Right lobe of liver (tissue), 6 donors: ENCODE results near the gene GAREM2. TPM values are rescaled to one million over a fixed set of nuclear protein-coding genes. Genes with fewer than 3 reads are reported as not detected.
A peak's percentile ranks its signal among the peaks of the same experiment; 100 is the strongest.

Experiments
- ATAC-seq, 4 donors: fragments of 200-7000 bp; cut with Tn5 transposase; one replicate each; pipeline ENCODE4 v1.9.1; 2020; ENCODE audit warnings: mild to moderate bottlenecking in 4 of 4, moderate library complexity in 4 of 4
- DNase-seq, 3 donors: peaks; one replicate each; pipeline ENCODE4 v3.0.0-alpha.2; 2020
- H3K27ac ChIP-seq, 3 donors: fragments of 200-600 bp; one replicate each; pipeline ENCODE4 v1.8.0; 2022
- H3K27me3 ChIP-seq, 2 donors: fragments of 200-600 bp; one replicate each; pipeline ENCODE4 v1.8.0; 2022
- H3K36me3 ChIP-seq, 4 donors: fragments of 200-600 bp; sonication (generic) in 1 of 4; one replicate each; pipeline versions ENCODE4 v1.5.1 to v1.8.0; 2017 to 2022; ENCODE audit warnings: control low read depth in 1 of 4
- H3K4me1 ChIP-seq, 4 donors: fragments of 200-600 bp; sonication (generic) in 1 of 4; one replicate each; pipeline versions ENCODE4 v1.5.1 to v1.8.0; 2017 to 2022; ENCODE audit warnings: control low read depth in 1 of 4
- H3K4me3 ChIP-seq, 3 donors: fragments of 200-600 bp; one replicate each; pipeline ENCODE4 v1.8.0; 2022
- H3K9me3 ChIP-seq, 4 donors: fragments of 200-600 bp; sonication (generic) in 1 of 4; one replicate each; pipeline versions ENCODE4 v1.5.1 to v1.8.0; 2017 to 2022; ENCODE audit warnings: control low read depth in 1 of 4
- POLR2A ChIP-seq: fragments of 450-650 bp; IDR thresholded peaks from one replicate; pipeline ENCODE4 v1.6.1; 2017; ENCODE audit warnings: antibody characterized with exemption, mild to moderate bottlenecking
- WGBS: methylation state at CpG from one replicate; pipeline ENCODE4 v1.1.6; 2018; ENCODE audit warnings: low coverage, low lambda C conversion rate; ENCODE audit not compliant: insufficient coverage; ENCODE audit errors: missing lambda C conversion rate; 5-methylcytosine and 5-hydroxymethylcytosine counted together
- intact Hi-C, 2 donors: fragments of 100-400 bp; cut with DNase I; formaldehyde crosslinking; loops; one replicate each; pipeline versions ENCODE4 v1.11.2 to v1.14.1; 2022
- total RNA-seq, 6 experiments: library from RNA; depleted of rRNA in 2 of 6; stranded (reverse); fragments of >200 nt in 2 of 6; fragmentation: NEBNext Ultra II Directional in 3 of 6; extraction: Animal tissue kit (Norgen Biotek cat#: 25700) in 3 of 6; gene quantifications; one replicate each; pipeline versions ENCODE4 v1.1.0 to v1.2.4, GENCODE V29; 2016 to 2023
- TF ChIP-seq, protein P1 (sequence below), 4 donors: fragments of 200-600 bp in 3 of 4; fragments of 450-650 bp in 1 of 4; IDR thresholded peaks; one replicate each; pipeline versions ENCODE4 v1.5.1 to v1.8.0; 2016 to 2022; ENCODE audit warnings: antibody characterized with exemption in 4 of 4, mild to moderate bottlenecking in 2 of 4
- donor health status: DM: no; HTN: yes; CAD: no.
- donor health status: DM: no; HTN: no; CAD: no.
- donor health status: DM: no; HTN: no; CAD: no.
- donor health status: DM: no; HTN: yes; CAD: no.
- donor health status: DM: no; HTN: yes; CAD: no.

The GAREM2 gene
- total RNA-seq, 6 experiments from 2014 or later: 0.11 to 0.34 (median 0.20) TPM; not detected in 1

DNA sequence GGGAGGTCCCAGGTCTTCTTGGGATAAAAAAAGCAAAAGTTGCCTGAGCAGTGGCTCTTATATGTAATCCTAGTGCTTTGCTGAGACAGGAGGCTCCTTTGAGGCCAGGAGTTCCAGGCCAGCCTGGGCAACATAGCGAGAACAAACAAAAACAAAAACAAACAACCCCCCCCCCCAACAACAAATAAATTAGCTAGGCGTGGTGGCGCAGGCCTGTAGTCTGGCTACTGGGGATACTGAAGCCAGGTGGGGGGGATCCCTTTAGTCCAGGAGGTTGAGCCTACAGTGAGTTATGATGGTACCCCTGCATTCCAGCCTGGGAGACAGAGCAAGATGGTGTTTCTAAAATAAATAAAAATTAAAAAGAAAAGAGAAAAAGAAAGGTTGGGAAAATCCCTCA, 5.4 kb downstream of the GAREM2 start:
- intact Hi-C loops: no loop called here
- ATAC-seq (no peak), DNase-seq (no peak)
- Histone ChIP-seq H3K36me3 (no peaks in the 10 kb centered on the region), H3K27ac (no peak overlapping the region), H3K27me3 (no peaks in the 10 kb centered on the region), H3K4me3 (no peak overlapping the region), H3K9me3 (no peaks in the 10 kb centered on the region), H3K4me1 (peaks cover 0 to 5% (median 0%) of the 10 kb centered on the region in 4 donors)
- TF ChIP-seq, protein P1, sequence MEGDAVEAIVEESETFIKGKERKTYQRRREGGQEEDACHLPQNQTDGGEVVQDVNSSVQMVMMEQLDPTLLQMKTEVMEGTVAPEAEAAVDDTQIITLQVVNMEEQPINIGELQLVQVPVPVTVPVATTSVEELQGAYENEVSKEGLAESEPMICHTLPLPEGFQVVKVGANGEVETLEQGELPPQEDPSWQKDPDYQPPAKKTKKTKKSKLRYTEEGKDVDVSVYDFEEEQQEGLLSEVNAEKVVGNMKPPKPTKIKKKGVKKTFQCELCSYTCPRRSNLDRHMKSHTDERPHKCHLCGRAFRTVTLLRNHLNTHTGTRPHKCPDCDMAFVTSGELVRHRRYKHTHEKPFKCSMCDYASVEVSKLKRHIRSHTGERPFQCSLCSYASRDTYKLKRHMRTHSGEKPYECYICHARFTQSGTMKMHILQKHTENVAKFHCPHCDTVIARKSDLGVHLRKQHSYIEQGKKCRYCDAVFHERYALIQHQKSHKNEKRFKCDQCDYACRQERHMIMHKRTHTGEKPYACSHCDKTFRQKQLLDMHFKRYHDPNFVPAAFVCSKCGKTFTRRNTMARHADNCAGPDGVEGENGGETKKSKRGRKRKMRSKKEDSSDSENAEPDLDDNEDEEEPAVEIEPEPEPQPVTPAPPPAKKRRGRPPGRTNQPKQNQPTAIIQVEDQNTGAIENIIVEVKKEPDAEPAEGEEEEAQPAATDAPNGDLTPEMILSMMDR (IDR thresholded peaks at IDR 0.05): no peak
- no peak for TF ChIP-seq POLR2A
- 97% methylated on average over 3 of the region's 3 CpGs for WGBS

DNA sequence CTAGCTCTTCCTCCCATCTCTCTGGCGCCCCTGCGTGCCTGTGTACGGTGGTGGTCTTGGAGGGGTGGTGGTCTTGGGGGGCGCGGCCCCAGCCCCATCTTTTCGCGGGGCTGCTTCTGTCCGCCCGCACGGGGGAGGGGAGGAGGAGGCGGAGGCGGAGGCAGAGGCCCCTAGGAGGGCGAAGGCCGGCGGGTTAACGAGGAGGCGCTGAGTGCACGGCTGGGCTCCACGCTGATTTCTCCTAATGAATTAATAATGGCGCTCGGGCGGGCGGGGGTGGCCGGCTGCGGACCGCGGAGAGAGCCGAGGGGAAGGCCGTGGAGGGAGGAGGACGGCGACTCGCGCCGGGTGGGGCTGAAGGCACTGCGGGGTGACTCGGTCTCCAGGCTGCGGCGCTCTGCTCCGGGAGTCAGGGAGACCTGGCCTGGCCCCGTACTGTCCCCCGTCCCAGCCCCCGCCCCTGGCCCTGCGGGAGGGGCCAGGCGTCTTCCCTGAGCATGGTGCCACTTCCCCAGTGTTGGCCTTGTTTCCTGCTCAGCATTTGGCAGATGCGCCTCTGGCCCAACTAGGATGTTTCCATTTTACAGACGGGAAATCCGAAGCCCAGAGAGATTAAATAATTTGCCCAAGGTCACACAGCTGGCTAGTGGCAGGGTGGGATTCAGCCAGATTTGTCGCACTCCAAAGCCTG, 6.0 kb downstream of the GAREM2 start:
- no peaks in the 10 kb centered on the region for H3K9me3 ChIP-seq
- no peak overlapping the region for H3K27ac ChIP-seq
- peak overlapping the region; percentile 34 to 51 (median 48) for H3K4me3 ChIP-seq
- no peak for TF ChIP-seq POLR2A
- TF ChIP-seq, protein P1 (IDR thresholded peaks at IDR 0.05): no peak
- no peaks in the 10 kb centered on the region for H3K27me3 ChIP-seq
- H3K36me3 ChIP-seq: no peaks in the 10 kb centered on the region
- peak; percentile 51 to 75 (median 60) for ATAC-seq
- DNase-seq: peak in 1 of 3 donors; percentile 39
- under 1% methylated on average over 24 of the region's 48 CpGs for WGBS
- no peaks in the 10 kb centered on the region for H3K4me1 ChIP-seq
- intact Hi-C loops: no loop called here

DNA sequence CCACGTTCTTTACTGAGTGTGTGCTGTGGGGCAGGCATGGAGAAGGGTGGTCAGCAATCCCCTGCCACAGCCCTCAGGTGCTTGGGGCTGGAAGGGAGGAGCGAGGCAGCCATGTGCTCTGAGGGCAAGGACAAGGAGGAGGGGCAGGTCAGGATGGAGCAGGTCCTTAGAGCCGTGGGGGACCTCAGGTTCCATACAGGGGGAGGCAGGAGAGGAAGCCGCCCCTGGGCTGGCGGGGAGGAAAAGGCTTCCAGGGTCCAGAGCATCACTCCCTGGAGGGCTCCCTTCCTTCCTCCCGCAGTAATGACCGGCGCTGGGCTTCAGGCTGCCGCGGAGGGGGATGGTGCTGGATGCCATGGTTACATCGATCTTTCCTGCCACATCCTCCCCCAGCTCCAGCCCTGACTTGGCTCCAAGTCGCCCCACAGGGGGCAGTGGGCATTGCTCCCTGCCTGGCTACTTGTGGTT, 6.6 kb downstream of the GAREM2 start:
- DNase-seq: no peak
- intact Hi-C loops: no loop called here
- no peaks in the 10 kb centered on the region for H3K9me3 ChIP-seq
- no peaks in the 10 kb centered on the region for H3K27me3 ChIP-seq
- H3K4me1 ChIP-seq: peaks cover 0 to 2% (median 0%) of the 10 kb centered on the region in 4 donors
- H3K27ac ChIP-seq: no peak overlapping the region
- peak in 1 of 4 donors; percentile 7 for ATAC-seq
- no peak for TF ChIP-seq POLR2A
- TF ChIP-seq, protein P1 (IDR thresholded peaks at IDR 0.05): no peak
- WGBS: 7% methylated on average over 3 of the region's 12 CpGs
- no peaks in the 10 kb centered on the region for H3K36me3 ChIP-seq
- peak overlapping the region in 1 of 3 donors; percentile 51 for H3K4me3 ChIP-seq

DNA sequence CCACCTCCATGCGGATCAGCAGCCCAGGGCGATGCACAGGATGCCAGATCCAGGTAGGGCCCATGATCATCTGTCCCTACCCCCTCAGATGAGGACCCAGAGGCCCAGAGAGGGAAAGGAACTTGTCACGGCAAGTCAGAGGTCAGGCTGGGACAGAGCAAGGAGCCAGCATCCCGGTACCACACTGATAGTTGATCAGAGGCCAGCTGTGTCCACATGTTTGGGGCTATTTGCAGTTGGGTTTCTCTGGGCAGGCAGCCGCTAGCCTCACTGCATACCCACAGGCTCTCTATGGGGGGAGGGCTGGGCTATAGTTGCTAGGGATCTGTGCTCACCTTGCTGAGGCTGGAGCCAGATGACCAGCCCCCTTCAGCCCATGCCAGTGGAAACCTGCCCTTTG, 9.6 kb downstream of the GAREM2 start:
- Histone ChIP-seq H3K4me3 (no peak overlapping the region), H3K27ac (no peak overlapping the region), H3K4me1 (peaks cover 0 to 3% (median 0%) of the 10 kb centered on the region in 4 donors), H3K36me3 (no peaks in the 10 kb centered on the region), H3K9me3 (no peaks in the 10 kb centered on the region), H3K27me3 (no peaks in the 10 kb centered on the region)
- ATAC-seq (no peak), DNase-seq (no peak)
- WGBS: no CpG with 5 or more reads among the region's 5 CpGs
- intact Hi-C loops: no loop called here
- TF ChIP-seq POLR2A: no peak
- TF ChIP-seq, protein P1 (IDR thresholded peaks at IDR 0.05): no peak
